ENCODE data around the gene SOCS1. TPM values are rescaled to one million over a fixed set of nuclear protein-coding genes. Genes with fewer than 3 reads are reported as not detected.
A peak's percentile ranks its signal among the peaks of the same experiment; 100 is the strongest.

Gene SOCS1
- 9.7 and 10.6 TPM in 2 replicates for total RNA-seq
- long read RNA-seq = 0 reads

- Mint-ChIP-seq H3K4me3 (ENCODE audit: unreplicated experiment) (peak within 1 kb of the TSS; percentile 94), H3K27me3 (ENCODE audit: unreplicated experiment) (no peaks in the 10 kb centered on the region), H3K36me3 (ENCODE audit: unreplicated experiment) (peaks cover 2% of the 10 kb centered on the region), H3K4me1 (ENCODE audit: unreplicated experiment) (peaks cover 41% of the 10 kb centered on the region), H3K27ac (ENCODE audit: unreplicated experiment) (peak within 1 kb of the TSS; percentile 100), H3K9me3 (ENCODE audit: unreplicated experiment) (no peaks in the 10 kb centered on the region)
- TF ChIP-seq CTCF (IDR thresholded peaks at IDR 0.05) = peak; percentile 96
- DNase-seq (ENCODE audit: extremely low spot score, unreplicated experiment) = peak; percentile 97
Observed at GRCh38 chr16:11255737-11256660, at the start of gene SOCS1. TSS of gene SOCS1 (minus strand) at chr16:11256204. CDS start at chr16:11255478, 726 bp downstream.

- Mint-ChIP-seq H3K4me3 (ENCODE audit: unreplicated experiment) (no peak overlapping the region), H3K27me3 (ENCODE audit: unreplicated experiment) (no peaks in the 10 kb centered on the region), H3K27ac (ENCODE audit: unreplicated experiment) (no peak overlapping the region), H3K9me3 (ENCODE audit: unreplicated experiment) (no peaks in the 10 kb centered on the region), H3K4me1 (ENCODE audit: unreplicated experiment) (peaks cover 10% of the 10 kb centered on the region), H3K36me3 (ENCODE audit: unreplicated experiment) (no peaks in the 10 kb centered on the region)
- TF ChIP-seq CTCF (IDR thresholded peaks at IDR 0.05) = no peak
- no peak for DNase-seq (ENCODE audit: extremely low spot score, unreplicated experiment)
Observed at GRCh38 chr16:11303405-11304138, 47.6 kb upstream of the SOCS1 start.

- no peaks in the 10 kb centered on the region for H3K36me3 Mint-ChIP-seq (ENCODE audit: unreplicated experiment)
- no peak for DNase-seq (ENCODE audit: extremely low spot score, unreplicated experiment)
- H3K27ac Mint-ChIP-seq (ENCODE audit: unreplicated experiment) = no peak overlapping the region
- peaks cover 10% of the 10 kb centered on the region for H3K4me1 Mint-ChIP-seq (ENCODE audit: unreplicated experiment)
- H3K27me3 Mint-ChIP-seq (ENCODE audit: unreplicated experiment) = no peaks in the 10 kb centered on the region
- no peak overlapping the region for H3K4me3 Mint-ChIP-seq (ENCODE audit: unreplicated experiment)
- TF ChIP-seq CTCF (IDR thresholded peaks at IDR 0.05) = no peak
- H3K9me3 Mint-ChIP-seq (ENCODE audit: unreplicated experiment) = no peaks in the 10 kb centered on the region
Observed at GRCh38 chr16:11302977-11303376, 47.0 kb upstream of the SOCS1 start.

- no peaks in the 10 kb centered on the region for H3K36me3 Mint-ChIP-seq (ENCODE audit: unreplicated experiment)
- no peak overlapping the region for H3K27ac Mint-ChIP-seq (ENCODE audit: unreplicated experiment)
- H3K9me3 Mint-ChIP-seq (ENCODE audit: unreplicated experiment) = no peaks in the 10 kb centered on the region
- DNase-seq (ENCODE audit: extremely low spot score, unreplicated experiment) = no peak
- peaks cover 21% of the 10 kb centered on the region for H3K4me1 Mint-ChIP-seq (ENCODE audit: unreplicated experiment)
- TF ChIP-seq CTCF (IDR thresholded peaks at IDR 0.05) = no peak
- no peak overlapping the region for H3K4me3 Mint-ChIP-seq (ENCODE audit: unreplicated experiment)
- no peaks in the 10 kb centered on the region for H3K27me3 Mint-ChIP-seq (ENCODE audit: unreplicated experiment)
Observed at GRCh38 chr16:11301645-11302501, 45.9 kb upstream of the SOCS1 start.
